Panc1 (cell line): ENCODE data around the gene TRIO.

Experiments used
- POLR2AphosphoS5 ChIP-seq: IDR thresholded peaks from 2 replicates; pipeline ENCODE4 v1.6.1; 2012; ENCODE audit warnings: mild to moderate bottlenecking, low read depth, low read length, moderate library complexity
- SIN3A ChIP-seq: IDR thresholded peaks from 2 replicates; pipeline ENCODE4 v1.6.1; 2012; ENCODE audit warnings: low read depth, mild to moderate bottlenecking, low read length, moderate library complexity, borderline replicate concordance; ENCODE audit not compliant: insufficient read depth
- TCF7L2 ChIP-seq: IDR thresholded peaks from 2 replicates; pipeline ENCODE4 v1.6.1; 2011; ENCODE audit warnings: mild to moderate bottlenecking, low read depth, low read length, inconsistent platforms
- TF ChIP-seq, protein P1 (sequence below): fragments of 450-650 bp; IDR thresholded peaks from 2 replicates; pipeline ENCODE4 v1.5.1; 2017; ENCODE audit warnings: mild to moderate bottlenecking
- TF ChIP-seq, protein P2 (sequence below), 2 experiments: IDR thresholded peaks; 2 replicates each; pipeline ENCODE4 v1.6.1; 2011 to 2012; ENCODE audit warnings: low read depth in 2 of 2, control low read depth in 1 of 2, low read length in 1 of 2, mild to moderate bottlenecking in 1 of 2, moderate library complexity in 1 of 2; ENCODE audit not compliant: insufficient read depth in 1 of 2

DNA sequence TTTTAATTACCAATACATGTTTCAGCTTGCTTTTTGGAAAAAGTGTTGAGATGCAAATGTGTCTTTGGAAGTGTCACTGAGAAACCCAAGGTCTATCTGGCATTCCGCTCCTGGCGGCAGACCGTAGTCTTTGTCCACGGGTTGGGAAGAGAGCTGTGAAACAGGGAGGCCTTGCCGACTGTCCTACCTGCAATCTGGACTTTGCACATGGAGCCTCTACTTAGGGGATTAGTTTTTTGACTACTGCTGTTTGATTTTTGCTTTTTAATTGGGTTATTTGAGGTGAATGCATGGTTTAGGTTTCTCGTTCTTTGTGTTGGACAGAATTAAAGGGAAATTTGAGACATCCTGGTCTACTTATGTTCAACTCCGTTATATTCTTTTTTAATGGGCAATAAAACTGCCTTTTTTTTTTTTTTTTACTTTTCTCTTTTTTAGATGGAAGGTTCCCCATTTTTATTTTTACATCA is 25.7 kb downstream of the TRIO start:
- TF ChIP-seq, protein P1, sequence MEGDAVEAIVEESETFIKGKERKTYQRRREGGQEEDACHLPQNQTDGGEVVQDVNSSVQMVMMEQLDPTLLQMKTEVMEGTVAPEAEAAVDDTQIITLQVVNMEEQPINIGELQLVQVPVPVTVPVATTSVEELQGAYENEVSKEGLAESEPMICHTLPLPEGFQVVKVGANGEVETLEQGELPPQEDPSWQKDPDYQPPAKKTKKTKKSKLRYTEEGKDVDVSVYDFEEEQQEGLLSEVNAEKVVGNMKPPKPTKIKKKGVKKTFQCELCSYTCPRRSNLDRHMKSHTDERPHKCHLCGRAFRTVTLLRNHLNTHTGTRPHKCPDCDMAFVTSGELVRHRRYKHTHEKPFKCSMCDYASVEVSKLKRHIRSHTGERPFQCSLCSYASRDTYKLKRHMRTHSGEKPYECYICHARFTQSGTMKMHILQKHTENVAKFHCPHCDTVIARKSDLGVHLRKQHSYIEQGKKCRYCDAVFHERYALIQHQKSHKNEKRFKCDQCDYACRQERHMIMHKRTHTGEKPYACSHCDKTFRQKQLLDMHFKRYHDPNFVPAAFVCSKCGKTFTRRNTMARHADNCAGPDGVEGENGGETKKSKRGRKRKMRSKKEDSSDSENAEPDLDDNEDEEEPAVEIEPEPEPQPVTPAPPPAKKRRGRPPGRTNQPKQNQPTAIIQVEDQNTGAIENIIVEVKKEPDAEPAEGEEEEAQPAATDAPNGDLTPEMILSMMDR = no peak
- TF ChIP-seq, protein P2, sequence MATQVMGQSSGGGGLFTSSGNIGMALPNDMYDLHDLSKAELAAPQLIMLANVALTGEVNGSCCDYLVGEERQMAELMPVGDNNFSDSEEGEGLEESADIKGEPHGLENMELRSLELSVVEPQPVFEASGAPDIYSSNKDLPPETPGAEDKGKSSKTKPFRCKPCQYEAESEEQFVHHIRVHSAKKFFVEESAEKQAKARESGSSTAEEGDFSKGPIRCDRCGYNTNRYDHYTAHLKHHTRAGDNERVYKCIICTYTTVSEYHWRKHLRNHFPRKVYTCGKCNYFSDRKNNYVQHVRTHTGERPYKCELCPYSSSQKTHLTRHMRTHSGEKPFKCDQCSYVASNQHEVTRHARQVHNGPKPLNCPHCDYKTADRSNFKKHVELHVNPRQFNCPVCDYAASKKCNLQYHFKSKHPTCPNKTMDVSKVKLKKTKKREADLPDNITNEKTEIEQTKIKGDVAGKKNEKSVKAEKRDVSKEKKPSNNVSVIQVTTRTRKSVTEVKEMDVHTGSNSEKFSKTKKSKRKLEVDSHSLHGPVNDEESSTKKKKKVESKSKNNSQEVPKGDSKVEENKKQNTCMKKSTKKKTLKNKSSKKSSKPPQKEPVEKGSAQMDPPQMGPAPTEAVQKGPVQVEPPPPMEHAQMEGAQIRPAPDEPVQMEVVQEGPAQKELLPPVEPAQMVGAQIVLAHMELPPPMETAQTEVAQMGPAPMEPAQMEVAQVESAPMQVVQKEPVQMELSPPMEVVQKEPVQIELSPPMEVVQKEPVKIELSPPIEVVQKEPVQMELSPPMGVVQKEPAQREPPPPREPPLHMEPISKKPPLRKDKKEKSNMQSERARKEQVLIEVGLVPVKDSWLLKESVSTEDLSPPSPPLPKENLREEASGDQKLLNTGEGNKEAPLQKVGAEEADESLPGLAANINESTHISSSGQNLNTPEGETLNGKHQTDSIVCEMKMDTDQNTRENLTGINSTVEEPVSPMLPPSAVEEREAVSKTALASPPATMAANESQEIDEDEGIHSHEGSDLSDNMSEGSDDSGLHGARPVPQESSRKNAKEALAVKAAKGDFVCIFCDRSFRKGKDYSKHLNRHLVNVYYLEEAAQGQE (IDR thresholded peaks at IDR 0.05; ENCODE audit: insufficient read depth in 1 of 2, low read depth in 2 of 2, low read length in 1 of 2) = no peak
- TF ChIP-seq POLR2AphosphoS5 = no peak
- no peak for TF ChIP-seq SIN3A
- no peak for TF ChIP-seq TCF7L2
